RPMI7951 (cell line): ENCODE measurements around the gene C16orf92. TPM values are rescaled to one million over a fixed set of nuclear protein-coding genes. Genes with fewer than 3 reads are reported as not detected.

Experiments
- DNase-seq: peaks from one replicate; pipeline ENCODE4 v3.0.0-alpha.2; 2012; ENCODE audit warnings: low read depth
- total RNA-seq: library from RNA; depleted of rRNA; stranded (reverse); fragments of >200 nt; shearing (Covaris generic); gene quantifications from 2 replicates; pipeline ENCODE4 v1.2.3, GENCODE V29; 2014; rRNA removed

C16orf92 gene
- not detected in 2 replicates for total RNA-seq

GRCh38 chr16:30022887-30023286 lies at the start of gene C16orf92:
C16orf92 (plus strand) TSS chr16:30023198; CDS start chr16:30023341, 143 bp downstream.
- DNase-seq, result no peak

GRCh38 chr16:29973384-29974246 lies 49.4 kb upstream of the C16orf92 start, which contains the start of gene TAOK2:
TAOK2 (plus strand) TSS chr16:29973868; CDS start chr16:29977773, 3,905 bp downstream.
- DNase-seq, result peak; percentile 96

GRCh38 chr16:29974291-29975133 lies 48.5 kb upstream of the C16orf92 start:
- no peak for DNase-seq

GRCh38 chr16:29975134-29975538 lies 47.9 kb upstream of the C16orf92 start:
- DNase-seq, result no peak

GRCh38 chr16:29975811-29976511 lies 47.0 kb upstream of the C16orf92 start:
- DNase-seq, result no peak

- DNase-seq, result no peak
Observed at GRCh38 chr16:29977063-29977825, 45.8 kb upstream of the C16orf92 start.

- no peak for DNase-seq
Observed at GRCh38 chr16:29978081-29978480, 44.9 kb upstream of the C16orf92 start.

GRCh38 chr16:29978564-29979270 lies 44.3 kb upstream of the C16orf92 start:
- DNase-seq, result no peak

- DNase-seq, result no peak
Observed at GRCh38 chr16:29982560-29983419, 40.2 kb upstream of the C16orf92 start.

GRCh38 chr16:29983420-29984136 lies 39.4 kb upstream of the C16orf92 start:
- DNase-seq, result no peak

- DNase-seq, result no peak
Observed at GRCh38 chr16:29984137-29984763, 38.7 kb upstream of the C16orf92 start.

- no peak for DNase-seq
Observed at GRCh38 chr16:29984764-29985147, 38.2 kb upstream of the C16orf92 start.

GRCh38 chr16:29985271-29985811 lies 37.7 kb upstream of the C16orf92 start:
- DNase-seq, result no peak

- no peak for DNase-seq
Observed at GRCh38 chr16:29986231-29986630, 36.8 kb upstream of the C16orf92 start.

- DNase-seq, result no peak
Observed at GRCh38 chr16:29986931-29987330, 36.1 kb upstream of the C16orf92 start.

- DNase-seq, result no peak
Observed at GRCh38 chr16:29987371-29988085, 35.5 kb upstream of the C16orf92 start.

GRCh38 chr16:29988346-29989075 lies 34.5 kb upstream of the C16orf92 start:
- DNase-seq, result no peak
